ENCODE measurements around the gene CDH13.
A peak's percentile ranks its signal among the peaks of the same experiment; 100 is the strongest.

CDH13 gene

DNA sequence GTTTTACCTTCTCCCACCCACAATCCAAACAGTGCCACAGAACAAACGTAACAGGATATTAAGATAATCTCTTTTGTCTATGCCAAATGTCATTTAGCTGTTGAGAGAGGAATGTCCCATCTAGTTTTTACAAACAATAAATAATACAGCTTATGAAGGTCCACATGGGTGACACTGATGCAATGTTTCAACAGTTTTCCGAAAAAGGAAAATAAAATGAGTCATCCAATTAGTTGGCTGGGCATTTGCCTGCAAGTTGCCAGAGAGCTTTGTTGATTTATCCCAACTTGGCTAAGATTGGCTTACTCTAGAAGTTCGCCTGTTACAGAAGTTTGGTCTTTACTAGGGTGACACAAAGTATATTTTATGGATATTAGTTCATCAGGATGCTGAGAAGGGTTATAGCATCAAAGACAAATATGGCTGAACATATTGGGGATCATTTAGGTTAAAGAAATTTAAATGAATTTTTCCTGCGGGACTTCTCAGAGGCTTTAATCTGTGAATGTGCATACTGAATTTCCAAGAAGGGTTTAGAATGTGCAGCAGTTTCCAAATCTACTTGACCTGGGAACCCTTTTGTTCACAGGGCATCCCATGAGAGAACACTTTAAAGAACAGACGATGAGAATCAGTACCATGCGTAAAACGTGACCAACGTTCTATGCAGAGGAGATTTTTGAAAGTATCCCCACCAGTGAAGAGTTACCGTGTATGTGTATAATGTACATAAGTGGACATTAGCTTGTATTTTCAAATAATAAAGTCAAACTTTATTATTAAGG is 73.1 kb downstream of the CDH13 start:
- no peak for DNase-seq

DNA sequence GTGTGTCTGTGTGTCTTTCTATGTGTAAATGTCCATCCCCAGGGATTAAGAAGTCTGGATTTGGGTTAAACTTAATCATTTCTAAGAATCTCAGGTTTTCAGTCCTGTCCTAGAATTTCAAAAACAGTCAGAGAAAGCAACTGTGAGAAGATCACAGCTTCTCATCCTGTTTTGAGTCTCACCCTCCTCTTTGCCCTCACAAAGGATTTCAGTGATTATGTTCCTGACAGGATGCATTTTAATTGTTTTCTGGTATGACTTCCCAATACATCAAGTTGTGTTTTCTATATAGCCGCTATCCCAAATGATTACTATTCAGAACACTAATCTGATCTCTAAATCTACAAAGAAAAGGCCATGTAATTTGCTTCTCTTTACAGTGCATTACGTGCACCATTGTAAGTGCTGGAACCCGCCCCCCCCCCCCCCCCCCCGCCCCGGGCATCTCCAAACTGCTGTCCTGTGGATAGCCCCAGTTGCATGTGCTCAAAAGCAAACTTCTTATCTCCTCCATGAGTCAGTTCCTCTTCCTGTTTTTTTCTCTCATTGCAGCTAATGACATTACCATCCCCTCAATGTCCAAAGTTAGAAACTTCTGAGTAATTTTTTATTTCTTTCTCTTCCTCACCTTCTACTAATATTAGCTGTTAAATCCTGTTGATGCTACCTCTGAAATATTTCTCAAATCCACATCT is 73.9 kb downstream of the CDH13 start:
- peak in 1 of 2 experiments; percentile 1 for DNase-seq

DNA sequence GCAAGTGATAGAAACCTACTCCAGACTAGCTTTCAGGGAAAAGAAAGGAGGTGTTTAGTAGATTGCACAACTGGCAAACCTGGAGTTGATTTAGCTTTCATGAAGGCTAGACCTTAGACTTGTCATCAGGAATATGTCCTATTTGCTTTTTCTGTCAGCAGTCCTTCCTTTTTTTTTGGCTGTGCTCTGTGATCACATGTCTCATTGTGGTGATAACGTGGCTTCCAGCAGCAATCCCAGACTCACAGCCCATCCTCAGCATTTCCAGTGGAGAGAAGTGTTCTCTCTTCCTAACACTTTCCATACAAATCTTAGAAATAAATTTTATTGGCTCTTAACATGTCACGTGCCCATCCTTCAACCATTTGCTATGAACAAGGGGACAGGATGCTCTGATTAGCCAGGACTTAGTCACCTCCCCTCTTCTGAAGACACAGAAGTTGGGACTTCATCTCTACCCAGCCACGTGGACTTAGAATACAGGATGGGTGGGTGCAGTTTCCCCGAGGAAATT is 74.7 kb downstream of the CDH13 start:
- DNase-seq = no peak

DNA sequence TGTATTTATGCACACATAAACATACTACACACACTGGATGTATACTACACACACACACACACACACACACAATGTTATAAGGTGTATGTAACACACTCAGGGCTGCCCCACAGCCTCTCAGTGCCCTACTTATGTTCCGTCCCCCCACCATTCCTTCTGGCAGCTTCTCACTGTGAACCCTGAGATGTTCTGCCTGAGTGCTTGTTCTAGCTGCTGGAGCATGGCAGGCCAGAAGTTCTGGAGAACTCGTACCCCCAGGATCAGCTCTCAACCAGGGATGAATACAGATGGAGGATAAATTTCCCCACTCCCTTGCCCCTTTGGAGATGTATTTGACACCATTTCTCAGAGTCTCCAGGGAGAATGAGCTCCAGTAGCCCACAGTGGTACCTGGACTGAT is 76.4 kb downstream of the CDH13 start:
- no peak for DNase-seq

DNA sequence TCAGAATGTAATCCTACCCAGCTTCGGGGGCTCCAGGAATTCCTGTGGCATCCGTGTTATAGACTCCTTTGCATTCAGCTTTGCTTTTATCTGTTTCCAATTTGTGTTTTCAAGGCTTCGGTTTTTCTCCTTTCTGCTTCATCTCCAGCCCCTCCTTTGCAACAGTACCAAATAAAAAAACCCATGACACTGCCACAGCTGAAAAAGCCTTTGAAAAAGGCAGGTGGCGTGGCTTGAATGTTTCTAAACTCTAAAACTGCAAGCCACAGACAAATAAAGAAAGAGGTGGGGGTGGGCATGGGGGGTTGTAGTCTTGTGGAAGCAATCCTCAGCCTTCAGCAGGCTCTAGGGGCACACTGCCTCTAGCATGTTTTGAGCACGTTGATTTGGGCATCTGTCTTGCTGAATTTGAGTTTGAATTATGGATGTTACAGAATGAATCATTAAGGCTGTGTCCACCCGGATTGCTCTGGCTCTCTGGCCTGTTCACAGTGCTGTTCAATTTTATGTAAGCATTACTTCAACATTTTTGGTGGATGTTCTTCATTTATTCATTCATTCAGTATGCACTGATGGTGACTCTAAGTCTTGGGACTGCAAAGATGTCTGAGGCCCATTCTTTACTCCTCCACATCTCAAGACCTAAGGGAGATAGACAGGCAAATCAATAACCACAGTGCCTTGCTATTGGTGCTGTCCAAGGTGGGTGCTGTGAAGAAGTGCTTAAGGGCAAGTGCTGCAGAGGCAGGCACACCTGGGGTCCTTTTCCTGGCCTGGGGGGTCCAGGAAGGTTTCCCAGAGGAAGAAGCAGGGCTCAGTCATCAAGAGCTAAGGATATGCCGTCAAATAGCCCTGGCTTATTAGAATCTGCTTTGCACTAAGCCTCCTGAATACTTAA is 77.4 kb downstream of the CDH13 start:
- DNase-seq = no peak

DNA sequence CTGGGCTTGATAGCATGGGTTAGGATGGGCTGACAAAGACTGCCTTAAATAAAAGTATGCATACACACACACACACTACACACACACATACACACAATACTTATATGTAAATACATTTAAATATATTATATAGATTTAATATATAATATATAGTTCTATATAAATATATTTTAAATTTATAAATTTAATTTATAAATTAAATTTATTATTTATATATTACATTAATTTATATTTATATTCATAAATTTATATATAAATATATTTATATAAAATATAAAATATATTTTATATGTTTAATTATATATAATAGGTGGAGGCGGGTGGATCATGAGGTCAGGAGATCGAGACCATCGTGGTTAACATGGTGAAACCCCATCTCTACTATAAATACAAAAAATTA is 83.2 kb downstream of the CDH13 start:
- DNase-seq = no peak

DNA sequence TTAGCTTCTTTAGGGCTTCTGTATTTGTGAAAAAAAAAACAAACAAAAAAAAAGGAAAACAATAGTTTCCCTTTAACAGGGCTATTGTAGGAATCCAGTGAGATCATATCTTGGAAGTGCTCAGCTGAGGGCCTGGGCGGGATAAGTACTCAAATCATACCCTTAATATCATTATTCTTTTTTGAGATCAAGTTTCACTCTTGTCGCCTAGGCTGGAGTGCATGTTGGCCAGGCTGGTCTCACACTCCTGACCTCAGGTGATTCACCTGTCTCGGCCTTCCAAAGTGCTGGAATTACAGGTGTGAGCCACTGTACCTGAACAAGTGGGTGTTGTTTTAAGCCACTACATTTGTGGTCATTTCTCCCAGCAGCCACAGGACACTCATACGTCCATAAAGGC is 87.0 kb downstream of the CDH13 start:
- no peak for DNase-seq

DNA sequence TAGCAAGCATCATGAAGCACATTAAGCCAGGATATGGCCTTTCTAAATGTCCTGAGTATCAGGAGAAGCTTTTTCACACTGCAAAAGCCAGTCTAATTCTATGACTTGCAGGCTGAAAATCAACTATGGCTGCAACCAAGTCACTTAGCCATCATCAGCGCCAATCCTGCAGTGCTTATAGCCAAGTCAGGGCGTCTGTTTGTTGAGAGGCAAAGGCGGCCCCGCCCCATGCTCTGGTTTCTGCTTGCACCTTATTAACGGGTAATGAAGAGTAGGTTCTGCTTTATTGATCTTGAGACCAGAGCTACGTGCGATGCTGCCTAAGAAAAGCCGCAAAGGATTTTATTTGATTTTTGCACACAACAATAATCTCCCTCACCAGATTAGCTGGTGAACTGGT is 88.4 kb downstream of the CDH13 start:
- DNase-seq = no peak

DNA sequence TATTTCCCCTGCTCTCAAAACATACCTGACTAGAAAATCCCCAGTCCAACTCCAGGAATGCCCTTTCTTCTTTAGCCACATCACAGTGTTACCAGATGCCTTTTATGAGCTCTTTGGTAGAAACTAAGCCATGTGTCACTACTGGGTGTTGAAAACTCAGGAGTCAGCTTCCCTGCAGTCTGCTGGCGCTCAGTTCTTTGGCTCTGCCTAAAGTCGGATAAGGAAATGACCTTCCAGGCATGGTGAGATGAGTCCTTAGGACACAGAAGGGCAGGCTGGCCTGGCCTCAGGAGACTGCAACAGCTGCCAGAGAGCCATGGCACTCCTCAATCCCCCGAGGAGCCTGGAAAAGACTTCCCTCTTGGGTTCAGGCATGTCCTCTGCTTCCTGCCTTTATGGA is 89.1 kb downstream of the CDH13 start:
- no peak for DNase-seq

DNA sequence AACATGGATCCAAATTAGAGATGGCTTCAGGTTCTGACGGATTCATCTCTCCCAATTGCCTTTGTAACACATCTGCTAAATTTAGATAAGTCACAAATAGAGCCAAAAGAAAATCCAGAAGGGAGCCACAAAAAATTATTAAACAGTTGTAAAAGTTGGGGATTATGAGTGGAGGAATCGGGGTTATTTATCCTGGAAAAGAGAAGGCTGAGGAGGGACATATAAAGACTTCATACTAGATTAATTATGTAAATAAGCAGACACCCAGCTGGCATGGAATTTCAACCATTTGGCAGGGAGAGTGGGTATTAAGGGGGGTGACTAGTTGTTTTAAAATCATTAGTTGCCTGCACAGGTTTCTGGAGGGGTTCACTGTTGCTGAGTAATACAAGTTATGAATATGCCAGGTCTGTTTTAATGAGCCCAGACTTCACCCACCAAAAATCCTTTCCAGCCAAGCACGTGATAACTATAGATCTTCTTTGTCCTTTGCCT is 89.6 kb downstream of the CDH13 start:
- no peak for DNase-seq

DNA sequence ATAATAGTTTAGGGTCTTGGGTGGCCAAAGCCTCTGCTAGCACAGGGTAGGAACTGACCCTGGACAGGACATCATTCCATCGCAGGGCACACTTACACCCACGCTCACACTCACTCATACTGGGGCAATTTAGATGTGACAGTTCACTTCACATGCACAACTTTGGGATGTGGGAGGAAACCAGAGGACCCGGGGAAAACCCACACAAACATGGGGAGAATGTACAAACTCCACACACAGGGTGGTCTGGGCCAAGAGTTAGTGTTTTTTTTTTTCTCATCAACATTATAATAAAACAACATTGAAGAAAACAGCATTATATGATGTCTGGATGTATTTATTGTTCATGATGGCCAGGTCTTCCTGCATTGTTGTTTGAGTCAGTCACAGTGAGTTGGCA is 93.6 kb downstream of the CDH13 start:
- no peak for DNase-seq

DNA sequence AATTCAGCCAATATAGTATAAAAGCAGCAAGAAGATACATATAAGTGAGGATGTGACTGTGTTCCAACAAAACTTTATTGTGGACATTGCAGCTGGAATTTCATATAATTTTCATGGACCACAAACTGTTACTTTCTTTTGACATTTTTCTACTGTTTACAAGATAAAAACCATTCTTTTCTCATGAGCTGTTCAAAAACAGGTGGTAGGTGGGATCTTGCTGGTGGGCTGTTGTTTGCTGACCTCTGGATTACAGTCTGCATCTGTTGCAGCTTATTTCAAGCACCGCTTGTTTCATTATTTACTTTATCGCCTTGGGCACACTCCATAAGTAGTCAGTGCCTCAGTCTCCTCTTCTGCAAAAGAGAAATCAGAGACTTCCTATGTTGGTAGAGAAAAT is 99.5 kb downstream of the CDH13 start:
- DNase-seq = no peak

DNA sequence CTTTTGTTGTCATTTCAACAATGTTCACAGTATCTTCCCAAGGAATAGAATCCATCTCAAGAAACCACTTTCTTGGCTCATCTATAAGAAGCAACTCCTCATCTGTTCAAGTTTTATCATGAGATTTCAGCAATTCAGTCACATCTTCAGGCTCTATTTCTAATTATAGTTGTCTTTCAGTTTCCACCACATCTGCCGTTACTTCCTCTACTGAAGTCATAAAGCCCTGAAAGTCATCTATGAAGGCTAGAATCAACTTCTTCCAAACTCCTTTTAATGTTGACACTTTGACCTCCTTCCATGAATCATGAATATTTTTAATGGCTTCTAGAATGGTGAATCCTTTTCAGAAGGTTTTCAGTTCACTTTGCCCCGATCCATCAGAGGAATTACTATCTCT is 102.1 kb downstream of the CDH13 start:
- DNase-seq = no peak

DNA sequence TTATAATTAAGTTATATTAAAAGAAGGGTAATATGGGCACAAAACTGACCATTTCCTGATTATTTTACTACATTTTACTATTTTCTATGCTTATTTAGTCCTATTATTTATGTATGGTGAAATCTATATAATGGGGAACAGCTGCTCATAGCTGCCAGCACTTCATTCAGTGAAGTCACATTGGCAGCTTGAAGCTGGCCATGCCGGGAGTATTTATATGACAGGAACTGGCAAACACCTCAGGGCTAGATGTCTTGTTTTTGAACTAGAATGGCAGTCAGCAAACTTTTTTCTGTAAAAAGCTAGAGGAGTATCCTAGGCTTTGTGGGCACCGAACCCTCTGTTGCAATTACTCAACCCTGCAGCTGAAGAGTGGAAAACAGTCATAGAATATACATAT is 104.1 kb downstream of the CDH13 start:
- DNase-seq = no peak

DNA sequence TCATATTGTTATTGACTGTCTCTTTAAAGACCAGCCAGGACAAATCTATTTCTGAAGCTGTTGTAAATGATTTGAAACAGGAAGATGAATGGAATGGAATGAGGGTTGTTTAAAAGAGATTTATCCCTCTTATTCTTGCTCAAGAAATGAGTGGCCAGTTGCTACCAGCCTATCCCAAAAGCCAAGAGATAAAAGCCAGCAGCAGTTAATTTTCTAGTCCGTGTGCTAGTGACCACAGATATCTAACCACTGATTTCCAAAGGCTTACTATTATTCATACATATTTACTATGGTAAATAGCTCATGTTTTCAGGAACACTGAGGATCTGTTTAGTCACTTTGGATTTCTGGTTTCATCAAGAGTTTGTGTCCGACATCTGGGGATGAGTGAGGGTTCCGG is 105.7 kb downstream of the CDH13 start:
- DNase-seq = no peak

DNA sequence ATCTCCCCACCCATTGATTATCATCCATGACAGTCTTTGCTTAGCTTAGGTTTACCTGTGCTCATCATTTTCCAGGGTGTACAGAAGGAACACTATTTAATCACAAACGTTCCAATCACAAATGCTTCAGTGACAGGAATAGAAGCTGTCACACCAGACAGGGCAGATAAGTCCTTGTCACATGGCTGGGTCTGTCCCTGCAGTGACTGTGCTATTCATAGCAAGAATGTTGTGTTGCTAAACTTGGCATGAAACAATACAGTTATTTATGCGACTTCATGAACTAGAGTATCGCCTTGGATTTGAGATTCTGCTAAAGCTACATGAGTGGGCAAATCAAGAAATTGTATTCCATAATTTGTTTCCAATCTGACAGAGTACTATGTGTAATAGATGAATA is 108.4 kb downstream of the CDH13 start:
- no peak for DNase-seq

DNA sequence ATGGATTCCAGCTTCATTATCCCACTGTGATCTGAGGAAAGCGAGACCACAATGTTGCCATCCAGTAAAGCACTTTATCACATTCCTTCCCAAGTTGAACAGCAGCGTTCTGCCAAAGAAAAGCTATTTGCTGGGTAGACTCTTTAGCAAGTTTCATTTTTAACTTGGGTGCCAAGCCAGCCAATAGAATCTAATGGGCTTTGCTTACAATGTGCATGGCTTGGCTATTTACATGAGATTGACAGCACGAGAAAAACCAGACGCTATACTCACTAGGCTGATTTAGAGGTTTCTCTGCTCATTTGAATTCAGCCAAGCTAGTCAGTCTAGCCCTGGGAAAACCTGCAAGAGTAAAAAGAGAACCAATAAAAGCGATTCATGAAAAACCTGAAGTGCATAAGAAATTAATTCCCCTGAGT is 108.9 kb downstream of the CDH13 start:
- no peak for DNase-seq

DNA sequence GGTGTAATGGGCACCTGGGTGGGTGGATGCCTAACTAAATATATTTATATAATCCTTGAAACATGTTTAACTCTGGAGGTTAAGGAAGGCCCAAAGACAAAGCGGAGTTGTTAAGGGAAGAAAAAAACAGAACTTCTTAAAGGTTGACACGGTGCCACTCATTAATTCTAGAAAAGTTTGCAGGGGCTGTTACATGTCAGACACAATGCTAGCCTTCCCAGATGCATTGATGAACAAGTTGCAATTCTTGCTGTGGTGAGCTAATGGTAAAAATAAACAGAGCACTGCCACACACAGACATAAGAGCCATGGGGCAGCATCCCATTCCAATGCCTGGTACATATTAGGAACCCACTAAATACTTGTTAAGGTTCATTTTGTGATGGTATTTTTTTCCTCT is 109.5 kb downstream of the CDH13 start:
- no peak for DNase-seq

DNA sequence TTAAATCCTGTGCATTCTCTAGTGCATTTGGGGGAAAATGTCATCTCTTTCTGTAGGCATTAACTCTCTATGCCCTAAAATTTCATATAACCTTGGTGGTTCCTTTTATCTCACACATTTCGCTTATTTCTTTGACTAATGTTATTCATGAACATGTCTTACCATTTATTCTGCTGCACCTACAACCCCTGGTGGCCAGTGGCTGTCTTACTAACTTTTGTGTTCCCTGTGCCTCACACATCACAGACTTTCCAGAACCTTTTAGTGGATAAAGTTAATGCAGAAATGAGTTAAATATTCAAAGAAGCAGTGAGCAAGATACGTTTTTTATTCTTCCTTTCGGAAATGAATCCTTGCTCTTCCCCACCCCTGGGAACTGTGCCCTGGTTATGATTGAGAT is 111.9 kb downstream of the CDH13 start:
- DNase-seq = no peak

DNA sequence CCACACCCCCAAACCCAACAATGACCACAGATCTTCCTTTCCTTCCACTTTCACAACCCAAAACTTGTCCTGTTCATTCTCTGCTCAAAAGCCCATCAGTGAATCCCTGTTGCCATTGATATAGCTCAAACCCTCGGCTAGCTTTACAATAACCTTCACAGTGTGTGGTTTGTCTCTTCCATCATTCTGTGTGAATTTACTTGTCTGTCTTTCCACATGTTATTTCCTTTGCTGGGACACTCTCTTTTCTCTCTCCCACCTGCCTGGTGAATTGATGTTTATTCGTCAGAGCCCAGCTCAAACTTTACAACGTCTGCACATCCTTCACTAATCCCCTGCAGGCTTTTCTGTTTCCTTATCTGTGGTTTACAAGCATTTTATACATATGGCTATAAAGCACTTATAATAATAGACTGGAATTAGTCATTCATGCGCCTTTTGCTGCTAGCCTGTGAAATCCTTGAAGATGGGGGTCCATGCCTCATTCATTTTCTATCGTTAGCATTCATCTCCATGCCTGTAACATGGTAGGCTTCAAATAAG is 114.4 kb downstream of the CDH13 start:
- DNase-seq = no peak

DNA sequence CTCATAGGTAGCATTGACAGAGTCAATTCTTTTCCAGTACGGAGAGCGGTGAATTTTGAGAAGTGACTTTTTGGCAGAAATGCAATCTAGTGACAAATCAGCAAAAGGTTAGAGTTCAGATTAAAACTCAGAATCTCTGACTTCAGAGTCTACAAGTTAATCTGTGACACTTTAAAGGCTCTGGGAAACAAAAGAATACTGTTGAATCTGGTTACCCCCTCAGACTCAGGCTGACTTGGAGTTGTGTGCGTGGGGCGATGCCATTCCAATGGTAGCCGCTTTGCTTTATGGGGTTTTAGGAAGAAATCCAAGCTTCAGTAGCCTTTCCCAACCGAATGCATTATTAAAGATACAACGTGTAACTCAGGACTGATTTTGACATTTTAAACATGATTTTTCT is 118.2 kb downstream of the CDH13 start:
- no peak for DNase-seq

DNA sequence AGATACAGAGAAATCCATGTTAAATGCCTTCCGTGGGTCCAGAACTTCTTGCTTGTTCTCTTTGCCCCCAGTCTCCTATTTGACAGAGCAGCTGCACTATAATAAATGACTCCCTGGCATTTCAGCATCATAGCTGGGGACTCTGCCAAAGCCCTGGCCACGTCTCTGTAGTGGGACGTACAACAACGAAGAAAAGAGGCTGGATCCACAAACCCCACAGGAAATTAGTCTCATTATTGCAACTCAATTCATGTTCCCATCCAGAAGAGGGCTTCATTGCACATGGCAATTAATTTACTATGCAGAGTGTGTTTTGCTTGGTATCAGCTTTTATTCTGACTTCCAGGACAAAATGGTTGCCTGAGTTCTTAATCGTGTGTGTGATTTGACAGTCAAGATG is 121.3 kb downstream of the CDH13 start:
- no peak for DNase-seq

DNA sequence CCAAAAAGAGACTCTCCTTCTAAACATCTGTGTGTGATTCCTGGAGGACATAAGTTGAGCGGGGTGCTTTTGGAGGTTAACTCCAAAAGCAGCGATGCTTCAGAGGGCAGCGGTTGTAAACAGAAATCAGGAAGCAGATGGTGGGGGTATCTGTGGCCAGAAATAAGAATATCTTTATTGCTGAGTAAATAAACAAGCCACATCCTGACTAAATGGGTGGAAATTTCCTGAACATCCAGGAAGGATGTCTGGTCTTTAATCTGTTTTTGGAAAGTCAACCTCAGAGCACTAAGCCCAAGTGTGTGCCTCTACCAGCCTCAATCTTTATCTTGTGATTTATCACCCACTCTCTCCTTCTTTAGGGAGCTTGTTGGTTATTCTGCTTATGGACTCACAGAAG is 123.3 kb downstream of the CDH13 start:
- no peak for DNase-seq
